ENCODE measurements around the gene ZNF365.

DNA sequence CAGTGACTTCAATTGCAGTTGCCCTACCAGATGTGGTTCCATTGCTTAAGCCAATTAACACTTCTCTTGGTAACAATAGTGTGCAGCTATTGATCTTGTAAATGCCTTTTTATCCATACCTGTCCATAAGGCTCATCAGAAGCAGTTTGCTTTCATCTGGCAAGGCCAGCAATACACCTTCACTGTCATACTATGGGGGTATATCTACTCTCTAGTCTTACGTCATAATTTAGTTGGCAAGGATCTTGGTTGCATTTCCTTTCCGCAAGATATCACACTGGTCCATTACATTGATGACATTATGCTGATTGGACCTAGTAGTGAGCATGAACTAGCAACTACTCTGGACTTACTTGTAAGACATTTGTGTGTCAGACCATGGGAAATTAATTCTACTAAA, 17.7 kb upstream of the ZNF365 start:
- TF ChIP-seq POLR2AphosphoS5 (IDR thresholded peaks at IDR 0.05; ENCODE audit: insufficient read depth in 1 of 2, low read depth in 1 of 2) = no peak
- TF ChIP-seq POLR2A (IDR thresholded peaks at IDR 0.05) = no peak
- no peak for TF ChIP-seq CTCF (IDR thresholded peaks at IDR 0.05)

All from vagina (tissue), 2 donors.